NCI-H524 treated with DMSO at 0.1 percent for 48 hours (cell line): Measurements from ENCODE around the gene UNC119.

ENCODE experiments used
- DNase-seq: peaks from one replicate; lab custom pipeline; 2025; lab: John Stamatoyannopoulos, UW

Gene UNC119

GRCh38 chr17:28498652-28499363 is 53.6 kb downstream of the UNC119 start:
- no peak for DNase-seq

GRCh38 chr17:28497931-28498330 is 54.5 kb downstream of the UNC119 start:
- no peak for DNase-seq
